ENCODE measurements around the gene FOXK1.

The FOXK1 gene

DNA sequence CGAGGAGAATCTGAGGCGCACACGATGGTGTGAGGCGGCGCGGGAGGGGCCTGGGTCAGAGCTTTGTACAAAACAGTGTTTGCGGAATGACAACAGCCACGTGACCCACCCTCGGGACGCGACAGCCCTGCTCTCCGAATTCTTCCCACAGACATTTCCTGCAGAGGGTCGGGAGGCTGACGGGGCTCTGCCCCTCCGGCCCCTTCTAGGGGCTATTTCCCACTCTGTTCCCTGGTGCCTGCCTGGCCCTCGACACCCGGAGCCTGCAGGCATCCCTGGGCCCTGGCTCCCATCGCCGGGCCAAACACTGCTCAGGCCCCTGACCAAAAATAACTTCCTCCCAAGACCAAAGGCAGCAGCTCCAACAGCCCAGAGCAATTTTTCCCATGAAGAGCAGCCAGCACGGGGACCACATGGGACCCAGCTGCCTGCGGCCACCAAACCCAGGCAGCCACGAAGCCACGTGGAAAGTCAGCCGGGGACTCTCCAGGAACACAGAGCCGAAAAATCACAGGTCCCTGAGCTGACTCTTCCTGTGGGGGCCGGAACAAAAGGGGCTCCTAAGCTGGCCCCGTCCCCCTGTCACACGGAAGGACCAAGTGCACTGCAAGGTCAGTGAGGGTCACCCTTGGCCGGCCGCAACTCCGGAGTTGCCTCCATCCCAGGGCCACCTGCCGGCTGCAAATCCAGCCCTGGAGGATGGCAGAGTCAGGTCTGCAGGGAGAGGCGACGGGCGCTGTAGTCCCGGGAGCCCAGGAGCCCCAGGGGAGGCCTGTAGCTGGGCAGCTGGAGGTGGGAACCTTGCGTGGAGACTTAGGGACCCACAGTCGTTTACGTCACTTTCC lies 137.7 kb downstream of the FOXK1 start:
- DNase-seq, result no peak
- TF ChIP-seq CTCF (IDR thresholded peaks at IDR 0.05; ENCODE audit: low read depth, low read length), result no peak
- H3K4me1 ChIP-seq, result no peaks in the 10 kb centered on the region
- no peak overlapping the region for H3K4me3 ChIP-seq (ENCODE audit: low read depth, low read length)
- H3K27me3 ChIP-seq, result no peaks in the 10 kb centered on the region
- no peaks in the 10 kb centered on the region for H3K36me3 ChIP-seq
- no peaks in the 10 kb centered on the region for H3K9me3 ChIP-seq

- no peak for DNase-seq
- no peaks in the 10 kb centered on the region for H3K4me1 ChIP-seq
- H3K9me3 ChIP-seq, result no peaks in the 10 kb centered on the region
- H3K36me3 ChIP-seq, result no peaks in the 10 kb centered on the region
- no peaks in the 10 kb centered on the region for H3K27me3 ChIP-seq
- H3K4me3 ChIP-seq (ENCODE audit: low read depth, low read length), result no peak overlapping the region
- TF ChIP-seq CTCF (IDR thresholded peaks at IDR 0.05; ENCODE audit: low read depth, low read length), result no peak
These were observed 138.4 kb downstream of the FOXK1 start for GRCh38 chr7:4820405-4820966.
